ENCODE data around the gene TOR4A. TPM values are rescaled to one million over a fixed set of nuclear protein-coding genes. Genes with fewer than 3 reads are reported as not detected.

TOR4A gene
- total and polyA plus RNA-seq, 2 experiments from 2014 or later = 2.0 to 19.0 TPM

GRCh38 chr9:137266585-137267453 is 10.7 kb upstream of the TOR4A start:
- no peaks in the 10 kb centered on the region for H3F3A ChIP-seq (replicated peaks; ENCODE audit: low read depth)

More at GRCh38 chr9:137266585-137267453, 10.7 kb upstream of the TOR4A start:
- 0 out of 2 replicates have a peak, but pooled peaks cover 9% of the 10 kb centered on the region for H4K20me1 ChIP-seq (replicated peaks; ENCODE audit: insufficient read depth)
- ATAC-seq (no peak), DNase-seq (ENCODE audit: low spot score) (no peak)
- no peaks in the 10 kb centered on the region for H3K9me2 ChIP-seq (ENCODE audit: insufficient read depth)
- no peak overlapping the region for H3K27ac ChIP-seq (ENCODE audit: low read depth)
- no peak overlapping the region for H2AFZ ChIP-seq
- Mint-ChIP-seq H3K27ac (no peak overlapping the region), H3K36me3 (ENCODE audit: low read depth) (peaks cover 40% of the 10 kb centered on the region), H3K27me3 (ENCODE audit: insufficient read depth, low read depth, poor library complexity) (peaks cover 16% of the 10 kb centered on the region), H3K4me1 (peaks cover under 1% of the 10 kb centered on the region; the same call in 2 of the 3 replicates), H3K9me3 (no peaks in the 10 kb centered on the region), H3K4me3 (no peak overlapping the region)
- H3K79me2 ChIP-seq (replicated peaks; ENCODE audit: insufficient read depth) = no peaks in the 10 kb centered on the region
- H3K4me2 ChIP-seq = no peak overlapping the region
- peaks cover 10% of the 10 kb centered on the region; the same call in 1 of the 2 replicates for H3K36me3 ChIP-seq (ENCODE audit: insufficient read depth)
- no peaks in the 10 kb centered on the region for H3K27me3 ChIP-seq (ENCODE audit: insufficient read depth)
- TF ChIP-seq CREB1 (CRISPR knock-in tag; IDR thresholded peaks at IDR 0.05; ENCODE audit: low read depth) = no peak
- TF ChIP-seq JUNB (IDR thresholded peaks at IDR 0.05; ENCODE audit: unreplicated experiment) = no peak
- no peak for TF ChIP-seq EZH2phosphoT487 (IDR thresholded peaks at IDR 0.05; ENCODE audit: unreplicated experiment)
- TF ChIP-seq POLR2AphosphoS5 (IDR thresholded peaks at IDR 0.05; ENCODE audit: low read depth) = no peak
- no peak for TF ChIP-seq NANOG (IDR thresholded peaks at IDR 0.05; ENCODE audit: borderline replicate concordance)
- no peak for TF ChIP-seq ZNF462 (CRISPR knock-in tag; IDR thresholded peaks at IDR 0.05)
- no peak for TF ChIP-seq EZH2 (IDR thresholded peaks at IDR 0.05; ENCODE audit: low read depth, unreplicated experiment)
- no peak for TF ChIP-seq ZNF114 (CRISPR knock-in tag; IDR thresholded peaks at IDR 0.05)
- TF ChIP-seq, protein P1, sequence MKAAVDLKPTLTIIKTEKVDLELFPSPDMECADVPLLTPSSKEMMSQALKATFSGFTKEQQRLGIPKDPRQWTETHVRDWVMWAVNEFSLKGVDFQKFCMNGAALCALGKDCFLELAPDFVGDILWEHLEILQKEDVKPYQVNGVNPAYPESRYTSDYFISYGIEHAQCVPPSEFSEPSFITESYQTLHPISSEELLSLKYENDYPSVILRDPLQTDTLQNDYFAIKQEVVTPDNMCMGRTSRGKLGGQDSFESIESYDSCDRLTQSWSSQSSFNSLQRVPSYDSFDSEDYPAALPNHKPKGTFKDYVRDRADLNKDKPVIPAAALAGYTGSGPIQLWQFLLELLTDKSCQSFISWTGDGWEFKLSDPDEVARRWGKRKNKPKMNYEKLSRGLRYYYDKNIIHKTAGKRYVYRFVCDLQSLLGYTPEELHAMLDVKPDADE (IDR thresholded peaks at IDR 0.05) = no peak
- TF ChIP-seq ZNF331 (CRISPR knock-in tag; IDR thresholded peaks at IDR 0.05; ENCODE audit: low read depth) = no peak
- no peak for TF ChIP-seq STAT1 (IDR thresholded peaks at IDR 0.05; ENCODE audit: unreplicated experiment)
- TF ChIP-seq, protein P2, sequence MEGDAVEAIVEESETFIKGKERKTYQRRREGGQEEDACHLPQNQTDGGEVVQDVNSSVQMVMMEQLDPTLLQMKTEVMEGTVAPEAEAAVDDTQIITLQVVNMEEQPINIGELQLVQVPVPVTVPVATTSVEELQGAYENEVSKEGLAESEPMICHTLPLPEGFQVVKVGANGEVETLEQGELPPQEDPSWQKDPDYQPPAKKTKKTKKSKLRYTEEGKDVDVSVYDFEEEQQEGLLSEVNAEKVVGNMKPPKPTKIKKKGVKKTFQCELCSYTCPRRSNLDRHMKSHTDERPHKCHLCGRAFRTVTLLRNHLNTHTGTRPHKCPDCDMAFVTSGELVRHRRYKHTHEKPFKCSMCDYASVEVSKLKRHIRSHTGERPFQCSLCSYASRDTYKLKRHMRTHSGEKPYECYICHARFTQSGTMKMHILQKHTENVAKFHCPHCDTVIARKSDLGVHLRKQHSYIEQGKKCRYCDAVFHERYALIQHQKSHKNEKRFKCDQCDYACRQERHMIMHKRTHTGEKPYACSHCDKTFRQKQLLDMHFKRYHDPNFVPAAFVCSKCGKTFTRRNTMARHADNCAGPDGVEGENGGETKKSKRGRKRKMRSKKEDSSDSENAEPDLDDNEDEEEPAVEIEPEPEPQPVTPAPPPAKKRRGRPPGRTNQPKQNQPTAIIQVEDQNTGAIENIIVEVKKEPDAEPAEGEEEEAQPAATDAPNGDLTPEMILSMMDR (conservative IDR thresholded peaks at IDR 0.05; ENCODE audit: low read depth in 2 of 2) = no peak
- TF ChIP-seq, protein P3, sequence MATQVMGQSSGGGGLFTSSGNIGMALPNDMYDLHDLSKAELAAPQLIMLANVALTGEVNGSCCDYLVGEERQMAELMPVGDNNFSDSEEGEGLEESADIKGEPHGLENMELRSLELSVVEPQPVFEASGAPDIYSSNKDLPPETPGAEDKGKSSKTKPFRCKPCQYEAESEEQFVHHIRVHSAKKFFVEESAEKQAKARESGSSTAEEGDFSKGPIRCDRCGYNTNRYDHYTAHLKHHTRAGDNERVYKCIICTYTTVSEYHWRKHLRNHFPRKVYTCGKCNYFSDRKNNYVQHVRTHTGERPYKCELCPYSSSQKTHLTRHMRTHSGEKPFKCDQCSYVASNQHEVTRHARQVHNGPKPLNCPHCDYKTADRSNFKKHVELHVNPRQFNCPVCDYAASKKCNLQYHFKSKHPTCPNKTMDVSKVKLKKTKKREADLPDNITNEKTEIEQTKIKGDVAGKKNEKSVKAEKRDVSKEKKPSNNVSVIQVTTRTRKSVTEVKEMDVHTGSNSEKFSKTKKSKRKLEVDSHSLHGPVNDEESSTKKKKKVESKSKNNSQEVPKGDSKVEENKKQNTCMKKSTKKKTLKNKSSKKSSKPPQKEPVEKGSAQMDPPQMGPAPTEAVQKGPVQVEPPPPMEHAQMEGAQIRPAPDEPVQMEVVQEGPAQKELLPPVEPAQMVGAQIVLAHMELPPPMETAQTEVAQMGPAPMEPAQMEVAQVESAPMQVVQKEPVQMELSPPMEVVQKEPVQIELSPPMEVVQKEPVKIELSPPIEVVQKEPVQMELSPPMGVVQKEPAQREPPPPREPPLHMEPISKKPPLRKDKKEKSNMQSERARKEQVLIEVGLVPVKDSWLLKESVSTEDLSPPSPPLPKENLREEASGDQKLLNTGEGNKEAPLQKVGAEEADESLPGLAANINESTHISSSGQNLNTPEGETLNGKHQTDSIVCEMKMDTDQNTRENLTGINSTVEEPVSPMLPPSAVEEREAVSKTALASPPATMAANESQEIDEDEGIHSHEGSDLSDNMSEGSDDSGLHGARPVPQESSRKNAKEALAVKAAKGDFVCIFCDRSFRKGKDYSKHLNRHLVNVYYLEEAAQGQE (IDR thresholded peaks at IDR 0.05; ENCODE audit: unreplicated experiment) = no peak
- H3K4me1 ChIP-seq (ENCODE audit: insufficient read depth) = no peaks in the 10 kb centered on the region
- H3K4me3 ChIP-seq = no peak overlapping the region

Data from GM23338 (cell line).